ENCODE measurements around the gene SLC66A2. TPM values are rescaled to one million over a fixed set of nuclear protein-coding genes. Genes with fewer than 3 reads are reported as not detected.

SLC66A2 gene
- total and polyA plus RNA-seq, 2 of the 13 experiments (the other 11 are each of a cell fraction or from before 2014, with no cell fraction given): 33.5 to 41.9 TPM

GRCh38 chr18:79988451-79989194, 37.2 kb upstream of the SLC66A2 start, which contains the start of gene TXNL4A (continued):
- TF ChIP-seq ZNF646 (CRISPR knock-in tag; IDR thresholded peaks at IDR 0.05) (no peak), ZNF800 (CRISPR knock-in tag; IDR thresholded peaks at IDR 0.05) (peak; percentile 65; the same call in 1 of the 2 replicates), CSRNP1 (CRISPR knock-in tag; IDR thresholded peaks at IDR 0.05) (no peak), STAT6 (CRISPR knock-in tag; IDR thresholded peaks at IDR 0.05; ENCODE audit: borderline replicate concordance) (0 out of 2 replicates have a peak, but pooled peaks have one; percentile 53), POLR2AphosphoS5 (IDR thresholded peaks at IDR 0.05; ENCODE audit: low read depth, low read length) (peak; percentile 92), PAF1 (CRISPR knock-in tag; IDR thresholded peaks at IDR 0.05) (no peak), IKZF1 (IDR thresholded peaks at IDR 0.05) (no peak), EZH2 (conservative IDR thresholded peaks at IDR 0.05; ENCODE audit: low read depth, low read length) (no peak), ISL2 (CRISPR knock-in tag; IDR thresholded peaks at IDR 0.05) (peak; percentile 52; the same call in 1 of the 2 replicates), BHLHE40 (IDR thresholded peaks at IDR 0.05; ENCODE audit: low read length) (peak; percentile 52), CHD4 (IDR thresholded peaks at IDR 0.05; ENCODE audit: borderline replicate concordance, low read length) (no peak), KDM1A (CRISPR knock-in tag; IDR thresholded peaks at IDR 0.05) (no peak), REL (CRISPR knock-in tag; conservative IDR thresholded peaks at IDR 0.05) (0 out of 2 replicates have a peak, but pooled peaks have one; percentile 45), CREB3 (CRISPR knock-in tag; IDR thresholded peaks at IDR 0.05) (no peak)
